Measurements from ENCODE around the gene PHF21B. TPM values are rescaled to one million over a fixed set of nuclear protein-coding genes. Genes with fewer than 3 reads are reported as not detected.

The PHF21B gene
- total RNA-seq, 1 donor from 2014 or later, result 37.4 TPM

- Mint-ChIP-seq H3K36me3 (ENCODE audit: insufficient read depth) (no peaks in the 10 kb centered on the region), H3K9me3 (ENCODE audit: low read depth) (no peaks in the 10 kb centered on the region), H3K4me3 (ENCODE audit: low read depth) (peak overlapping the region; percentile 71), H3K27ac (no peak overlapping the region), H3K4me1 (ENCODE audit: low read depth) (peaks cover 27% of the 10 kb centered on the region), H3K27me3 (peaks cover 12% of the 10 kb centered on the region)
- TF ChIP-seq, protein P1, sequence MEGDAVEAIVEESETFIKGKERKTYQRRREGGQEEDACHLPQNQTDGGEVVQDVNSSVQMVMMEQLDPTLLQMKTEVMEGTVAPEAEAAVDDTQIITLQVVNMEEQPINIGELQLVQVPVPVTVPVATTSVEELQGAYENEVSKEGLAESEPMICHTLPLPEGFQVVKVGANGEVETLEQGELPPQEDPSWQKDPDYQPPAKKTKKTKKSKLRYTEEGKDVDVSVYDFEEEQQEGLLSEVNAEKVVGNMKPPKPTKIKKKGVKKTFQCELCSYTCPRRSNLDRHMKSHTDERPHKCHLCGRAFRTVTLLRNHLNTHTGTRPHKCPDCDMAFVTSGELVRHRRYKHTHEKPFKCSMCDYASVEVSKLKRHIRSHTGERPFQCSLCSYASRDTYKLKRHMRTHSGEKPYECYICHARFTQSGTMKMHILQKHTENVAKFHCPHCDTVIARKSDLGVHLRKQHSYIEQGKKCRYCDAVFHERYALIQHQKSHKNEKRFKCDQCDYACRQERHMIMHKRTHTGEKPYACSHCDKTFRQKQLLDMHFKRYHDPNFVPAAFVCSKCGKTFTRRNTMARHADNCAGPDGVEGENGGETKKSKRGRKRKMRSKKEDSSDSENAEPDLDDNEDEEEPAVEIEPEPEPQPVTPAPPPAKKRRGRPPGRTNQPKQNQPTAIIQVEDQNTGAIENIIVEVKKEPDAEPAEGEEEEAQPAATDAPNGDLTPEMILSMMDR (IDR thresholded peaks at IDR 0.05; ENCODE audit: unreplicated experiment), result no peak
- peak; percentile 24 for DNase-seq (ENCODE audit: low spot score, unreplicated experiment)
These were observed 1.6 kb downstream of the PHF21B start for GRCh38 chr22:45008186-45008681.

- Mint-ChIP-seq H3K9me3 (ENCODE audit: low read depth) (no peaks in the 10 kb centered on the region), H3K4me3 (ENCODE audit: low read depth) (peak overlapping the region; percentile 79), H3K27me3 (peaks cover 9% of the 10 kb centered on the region), H3K4me1 (ENCODE audit: low read depth) (peaks cover 27% of the 10 kb centered on the region), H3K27ac (peak overlapping the region; percentile 94), H3K36me3 (ENCODE audit: insufficient read depth) (peaks cover 2% of the 10 kb centered on the region)
- peak; percentile 87 for DNase-seq (ENCODE audit: low spot score, unreplicated experiment)
- TF ChIP-seq, protein P1 (IDR thresholded peaks at IDR 0.05; ENCODE audit: unreplicated experiment), result no peak
These were observed 2.2 kb downstream of the PHF21B start for GRCh38 chr22:45007391-45008185.

- Mint-ChIP-seq H3K36me3 (ENCODE audit: insufficient read depth) (peaks cover 2% of the 10 kb centered on the region), H3K4me1 (ENCODE audit: low read depth) (peaks cover 27% of the 10 kb centered on the region), H3K27me3 (peaks cover 3% of the 10 kb centered on the region), H3K9me3 (ENCODE audit: low read depth) (no peaks in the 10 kb centered on the region), H3K27ac (peak overlapping the region; percentile 95), H3K4me3 (ENCODE audit: low read depth) (peak overlapping the region; percentile 79)
- DNase-seq (ENCODE audit: low spot score, unreplicated experiment), result peak; percentile 59
- TF ChIP-seq, protein P1 (IDR thresholded peaks at IDR 0.05; ENCODE audit: unreplicated experiment), result no peak
These were observed 2.8 kb downstream of the PHF21B start for GRCh38 chr22:45006964-45007390.

DNA sequence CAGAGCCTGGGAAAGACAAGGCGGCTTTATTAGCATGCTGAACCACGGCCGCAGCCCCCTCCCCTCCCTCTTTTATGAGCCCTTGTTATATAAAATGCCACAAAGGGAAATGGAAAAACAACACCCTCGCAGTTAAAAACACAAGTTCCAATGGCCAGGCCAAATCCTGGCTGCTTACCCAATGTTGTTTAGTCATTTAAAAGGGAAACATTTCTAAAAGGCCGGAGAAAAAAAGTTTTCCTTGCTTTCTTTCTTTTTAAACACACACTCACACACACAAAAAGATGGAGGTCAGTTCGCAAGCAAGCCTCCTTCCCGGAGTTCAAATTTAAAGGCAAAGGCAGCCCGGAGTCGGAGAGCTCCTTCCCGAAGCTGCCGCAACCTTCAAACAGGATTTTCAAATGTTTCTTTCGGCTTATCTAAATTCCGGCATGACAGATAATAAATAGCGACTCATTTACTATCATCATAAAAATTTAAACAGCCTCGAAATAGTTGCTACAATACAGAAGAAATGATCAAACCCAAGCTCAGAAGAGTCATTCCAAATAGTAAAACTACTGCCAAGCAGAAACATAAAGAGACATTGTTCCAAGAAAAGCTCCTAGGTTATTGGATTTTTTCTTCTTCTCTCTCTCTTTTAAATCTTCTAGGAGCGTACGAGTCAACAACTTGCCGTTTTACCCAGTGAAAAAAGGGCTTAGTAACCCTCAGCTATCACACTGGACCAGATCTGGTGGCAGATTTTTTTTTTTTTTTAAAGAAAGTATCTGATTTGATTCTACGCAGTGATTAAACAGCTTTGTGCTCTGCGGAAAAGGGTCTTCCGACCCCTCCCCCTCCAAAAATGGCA is 3.5 kb downstream of the PHF21B start:
- H3K27me3 Mint-ChIP-seq, result no peaks in the 10 kb centered on the region

More for the DNA sequence above, 3.5 kb downstream of the PHF21B start:
- Mint-ChIP-seq H3K4me1 (ENCODE audit: low read depth) (peaks cover 27% of the 10 kb centered on the region), H3K27ac (peak overlapping the region; percentile 95), H3K36me3 (ENCODE audit: insufficient read depth) (peaks cover 6% of the 10 kb centered on the region), H3K9me3 (ENCODE audit: low read depth) (no peaks in the 10 kb centered on the region), H3K4me3 (ENCODE audit: low read depth) (peak overlapping the region; percentile 79)
- no peak for DNase-seq (ENCODE audit: low spot score, unreplicated experiment)
- TF ChIP-seq, protein P1 (IDR thresholded peaks at IDR 0.05; ENCODE audit: unreplicated experiment), result no peak
